ENCODE measurements around the gene RGL1.

DNA sequence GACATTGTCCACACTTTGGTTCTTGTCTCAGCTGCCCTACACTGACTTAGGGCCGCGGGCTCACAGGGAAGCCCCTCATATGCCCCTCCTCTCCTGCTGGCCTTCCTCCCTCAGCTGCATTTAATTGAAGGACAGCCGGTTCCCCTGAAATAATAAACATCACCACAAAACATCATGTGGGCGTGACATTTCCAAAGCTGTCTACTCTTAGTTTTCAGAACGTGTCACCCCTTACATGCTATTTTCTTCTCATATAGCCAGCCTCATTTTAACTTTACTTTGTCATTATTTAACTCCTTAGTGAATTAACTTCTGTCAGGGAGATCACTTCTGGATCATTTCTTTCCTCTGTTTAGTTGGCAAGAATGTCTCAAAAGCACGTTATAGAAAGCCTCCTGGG lies 129.4 kb downstream of the RGL1 start:
- TF ChIP-seq, protein P1, sequence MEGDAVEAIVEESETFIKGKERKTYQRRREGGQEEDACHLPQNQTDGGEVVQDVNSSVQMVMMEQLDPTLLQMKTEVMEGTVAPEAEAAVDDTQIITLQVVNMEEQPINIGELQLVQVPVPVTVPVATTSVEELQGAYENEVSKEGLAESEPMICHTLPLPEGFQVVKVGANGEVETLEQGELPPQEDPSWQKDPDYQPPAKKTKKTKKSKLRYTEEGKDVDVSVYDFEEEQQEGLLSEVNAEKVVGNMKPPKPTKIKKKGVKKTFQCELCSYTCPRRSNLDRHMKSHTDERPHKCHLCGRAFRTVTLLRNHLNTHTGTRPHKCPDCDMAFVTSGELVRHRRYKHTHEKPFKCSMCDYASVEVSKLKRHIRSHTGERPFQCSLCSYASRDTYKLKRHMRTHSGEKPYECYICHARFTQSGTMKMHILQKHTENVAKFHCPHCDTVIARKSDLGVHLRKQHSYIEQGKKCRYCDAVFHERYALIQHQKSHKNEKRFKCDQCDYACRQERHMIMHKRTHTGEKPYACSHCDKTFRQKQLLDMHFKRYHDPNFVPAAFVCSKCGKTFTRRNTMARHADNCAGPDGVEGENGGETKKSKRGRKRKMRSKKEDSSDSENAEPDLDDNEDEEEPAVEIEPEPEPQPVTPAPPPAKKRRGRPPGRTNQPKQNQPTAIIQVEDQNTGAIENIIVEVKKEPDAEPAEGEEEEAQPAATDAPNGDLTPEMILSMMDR (IDR thresholded peaks at IDR 0.05): no peak
- no peak for TF ChIP-seq POLR2A (IDR thresholded peaks at IDR 0.05)

Data from tibial nerve (tissue), 3 donors.